ENCODE measurements around the gene TRIM17. TPM values are rescaled to one million over a fixed set of nuclear protein-coding genes. Genes with fewer than 3 reads are reported as not detected.

TRIM17 gene
- polyA plus RNA-seq, 4 donors = 2.1 to 13.4 (median 6.6) TPM

DNA sequence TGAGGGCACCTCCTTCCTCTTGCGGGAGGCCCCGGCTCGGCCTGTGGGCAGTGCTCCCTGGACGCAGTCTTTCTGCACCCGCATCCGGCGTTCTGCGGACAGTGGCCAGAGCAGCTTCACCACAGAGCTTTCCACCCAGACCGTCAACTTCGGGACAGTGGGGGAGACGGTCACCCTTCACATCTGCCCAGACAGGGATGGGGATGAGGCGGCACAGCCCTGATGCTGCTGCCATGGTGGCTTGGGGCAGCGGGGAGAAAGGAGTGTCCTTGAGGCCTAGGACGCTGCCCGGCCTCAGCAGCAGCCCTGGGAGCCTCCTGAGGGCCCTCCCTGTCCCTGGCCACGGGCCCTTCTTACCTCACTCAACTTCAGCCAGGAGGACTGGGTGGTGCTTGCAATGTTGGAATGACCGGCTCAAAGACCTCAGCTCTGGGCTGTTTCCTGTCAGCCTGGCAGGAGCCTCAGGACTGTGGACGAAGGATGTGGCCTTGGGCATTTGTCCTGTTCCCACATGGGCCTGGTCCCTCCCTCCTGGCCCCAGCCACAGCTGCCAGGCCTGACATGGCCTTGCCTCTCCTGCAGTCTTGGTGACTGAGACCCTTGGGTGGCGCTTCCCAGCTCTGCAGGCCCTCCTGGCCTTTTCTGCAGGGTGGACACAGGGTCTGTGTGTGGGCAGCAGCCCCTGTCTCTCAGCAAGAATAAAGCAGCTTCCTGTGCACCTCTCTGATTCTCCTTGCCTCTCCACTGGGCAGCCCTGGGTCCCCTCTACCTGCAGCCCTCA is 55.9 kb downstream of the TRIM17 start:
- DNase-seq (ENCODE audit: low read depth in 4 of 4, low spot score in 3 of 4) = no peak

- no peak for DNase-seq (ENCODE audit: low read depth in 4 of 4, low spot score in 3 of 4)
Observed at GRCh38 chr1:228359613-228360532, 56.8 kb downstream of the TRIM17 start.

DNA sequence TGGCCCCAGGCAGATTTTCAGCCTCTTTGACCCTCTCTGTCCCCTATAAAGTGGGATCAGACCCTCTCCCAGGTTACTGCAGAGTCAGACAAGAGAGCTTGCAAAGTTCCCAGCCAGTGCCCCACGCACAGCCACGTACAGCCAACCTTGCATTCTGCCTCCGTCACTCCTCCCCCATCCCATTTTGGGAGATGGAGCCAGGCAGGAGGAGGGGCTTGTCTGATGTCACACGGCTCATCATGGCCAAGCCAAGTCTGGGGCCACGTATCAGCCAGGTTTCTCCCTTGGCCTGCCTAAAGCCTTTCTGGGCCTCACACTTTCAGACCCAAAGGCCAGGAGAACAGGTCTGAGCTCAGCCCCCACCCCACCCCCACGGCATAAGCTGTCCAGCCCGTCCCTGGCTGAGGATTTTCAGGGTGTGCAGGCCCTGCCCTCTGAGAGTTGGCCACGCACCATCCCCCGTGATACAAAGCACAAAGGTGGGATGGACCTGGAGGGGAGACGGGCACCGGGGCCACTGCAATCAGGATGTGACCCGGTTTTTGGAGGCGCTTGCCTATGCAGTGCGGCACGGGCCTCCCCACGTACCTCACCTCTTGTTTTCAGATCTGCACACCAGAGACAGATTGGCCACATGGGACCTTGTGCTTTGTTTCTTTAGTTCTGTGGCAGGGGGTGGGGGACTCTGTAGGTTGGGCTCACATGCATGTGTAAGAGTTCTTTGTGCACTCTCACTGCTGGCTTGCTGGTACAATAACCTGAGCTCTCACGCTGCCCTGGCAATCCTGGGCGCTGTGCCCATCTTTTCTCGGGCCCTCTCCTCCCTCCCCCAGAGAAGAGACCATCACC is 57.7 kb downstream of the TRIM17 start:
- no peak for DNase-seq (ENCODE audit: low read depth in 4 of 4, low spot score in 3 of 4)

DNA sequence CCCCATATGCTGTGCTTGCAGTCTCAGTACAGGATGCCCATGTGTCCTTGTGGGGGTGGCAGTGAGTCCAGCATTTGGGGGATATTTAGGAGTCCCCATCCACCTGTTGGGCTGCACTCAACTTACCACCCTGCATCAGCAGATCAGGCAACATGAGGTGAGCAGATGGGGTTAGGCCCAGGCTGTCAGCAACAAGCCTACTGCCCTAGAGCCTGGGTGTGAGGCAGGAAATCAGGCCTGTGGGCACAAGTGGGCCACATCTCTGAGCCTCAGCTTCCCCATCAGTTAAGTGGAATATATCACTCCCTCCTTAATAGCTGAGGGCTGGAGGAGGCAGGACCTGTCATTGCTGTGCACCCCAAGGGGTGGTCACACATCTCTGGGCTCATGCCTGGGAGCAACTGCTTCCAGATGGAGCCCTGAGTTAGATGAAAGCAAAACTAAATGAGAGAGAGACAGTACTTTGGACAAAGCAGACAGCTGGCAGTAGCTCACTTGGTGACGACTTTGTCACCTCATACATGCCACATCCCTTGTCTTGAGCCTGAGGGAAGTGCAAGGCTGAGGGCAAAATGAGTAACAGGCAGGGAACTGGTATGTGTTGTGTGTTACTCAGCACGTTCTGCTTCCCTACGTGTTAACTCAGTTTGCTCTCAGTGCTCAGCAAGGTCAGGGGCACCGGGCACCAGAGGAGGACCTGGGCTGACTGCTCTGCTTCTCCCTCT is 58.5 kb downstream of the TRIM17 start:
- DNase-seq (ENCODE audit: low read depth in 4 of 4, low spot score in 3 of 4) = no peak

Other genes starting within 250 kb of the TRIM17 start
- 10 to 100 TPM; 14.3 to 42.9 (median 24.9) TPM for gene OBSCN, start 208.8 kb downstream of the TRIM17 start, polyA plus RNA-seq (ENCODE audit: insufficient read length in 4 of 4)
- 10 to 100 TPM; 10.8 to 21.4 (median 13.7) TPM for gene TRIM11, start 10.0 kb downstream of the TRIM17 start, polyA plus RNA-seq (ENCODE audit: insufficient read length in 4 of 4)
- 10 to 100 TPM; 72.7 to 83.9 (median 80.7) TPM for gene RNF187, start 70.5 kb upstream of the TRIM17 start, polyA plus RNA-seq (ENCODE audit: insufficient read length in 4 of 4)